HL-60 (cell line): ENCODE measurements around the gene COBLL1.

Source experiments
- DNase-seq, 2 experiments: peaks; one replicate each; pipeline ENCODE4 v3.0.0-alpha.2; 2010 to 2020; ENCODE audit warnings: low read depth in 1 of 2, low spot score in 1 of 2
- H3K27ac ChIP-seq: fragments of 250-450 bp; sonication (Bioruptor Pico); replicated peaks from 2 replicates; pipeline ENCODE4 v1.5.1; 2020; ENCODE audit warnings: mild to moderate bottlenecking, moderate library complexity
- H3K27me3 ChIP-seq: fragments of 250-450 bp; sonication (Bioruptor Pico); 2 replicates; pipeline ENCODE4 v1.5.1; 2021; ENCODE audit warnings: mild to moderate bottlenecking, moderate library complexity; ENCODE audit not compliant: insufficient read depth, poor library complexity, severe bottlenecking
- H3K4me3 ChIP-seq: replicated peaks from 2 replicates; pipeline ENCODE4 v1.5.1; 2011; ENCODE audit warnings: mild to moderate bottlenecking, control low read depth, low read length; ENCODE audit not compliant: insufficient read depth
- CTCF ChIP-seq: IDR thresholded peaks from one replicate; pipeline ENCODE4 v1.5.1; 2011; ENCODE audit warnings: low read length, control low read depth, inconsistent platforms; ENCODE audit not compliant: insufficient read depth
- GABPA ChIP-seq: IDR thresholded peaks from 2 replicates; pipeline ENCODE4 v1.6.1; 2012; ENCODE audit warnings: low read depth
- POLR2AphosphoS5 ChIP-seq: IDR thresholded peaks from 2 replicates; pipeline ENCODE4 v1.6.1; 2012; ENCODE audit warnings: low read depth
- REST ChIP-seq: IDR thresholded peaks from 2 replicates; pipeline ENCODE4 v1.6.1; 2012; ENCODE audit warnings: low read depth; ENCODE audit not compliant: insufficient replicate concordance
- SPI1 ChIP-seq: IDR thresholded peaks from 2 replicates; pipeline ENCODE4 v1.6.1; 2012; ENCODE audit warnings: low read depth, mild to moderate bottlenecking, borderline replicate concordance

Gene COBLL1

GRCh38 chr2:164816900-164817299 is 24.7 kb downstream of the COBLL1 start:
- TF ChIP-seq CTCF (no peak), GABPA (no peak), REST (no peak), POLR2AphosphoS5 (no peak), SPI1 (no peak)
- no peak overlapping the region for H3K27ac ChIP-seq
- no peaks in the 10 kb centered on the region for H3K27me3 ChIP-seq
- DNase-seq = no peak
- H3K4me3 ChIP-seq = no peak overlapping the region

GRCh38 chr2:164816046-164816445 is 25.6 kb downstream of the COBLL1 start:
- DNase-seq = no peak
- Histone ChIP-seq H3K27me3 (no peaks in the 10 kb centered on the region), H3K27ac (no peak overlapping the region), H3K4me3 (no peak overlapping the region)
- TF ChIP-seq CTCF (no peak), SPI1 (no peak), REST (no peak), GABPA (no peak), POLR2AphosphoS5 (no peak)

- no peak overlapping the region for H3K4me3 ChIP-seq
- DNase-seq = no peak
- TF ChIP-seq SPI1 (no peak), GABPA (no peak), POLR2AphosphoS5 (no peak), REST (no peak), CTCF (no peak)
- no peak overlapping the region for H3K27ac ChIP-seq
- H3K27me3 ChIP-seq = no peaks in the 10 kb centered on the region
Measured at GRCh38 chr2:164815071-164815793, 26.4 kb downstream of the COBLL1 start.
